AG10803 (cell line): ENCODE results near the gene SETD5.
A peak's percentile ranks its signal among the peaks of the same experiment; 100 is the strongest.

ENCODE experiments used
- DNase-seq: peaks from one replicate; pipeline ENCODE4 v3.0.0; 2010; ENCODE audit warnings: low read depth
- H3K4me3 ChIP-seq: 2 replicates; pipeline ENCODE4 v1.5.1; 2011; ENCODE audit warnings: mild to moderate bottlenecking, low read length, control low read depth
- CTCF ChIP-seq: conservative IDR thresholded peaks from 2 replicates; pipeline ENCODE4 v1.5.1; 2011; ENCODE audit warnings: mild to moderate bottlenecking, low read length, control low read depth, inconsistent platforms

SETD5 gene

GRCh38 chr3:9362731-9363530 is 34.5 kb upstream of the SETD5 start, which contains the start of gene THUMPD3:
Gene THUMPD3, plus strand, starts transcription at chr3:9363054. Its CDS starts 2,015 bp downstream, at chr3:9365069.
- H3K4me3 ChIP-seq: peak within 1 kb of the TSS; percentile 82
- DNase-seq: peak; percentile 88
- TF ChIP-seq CTCF: peak; percentile 2; the same call in 1 of the 2 replicates

DNA sequence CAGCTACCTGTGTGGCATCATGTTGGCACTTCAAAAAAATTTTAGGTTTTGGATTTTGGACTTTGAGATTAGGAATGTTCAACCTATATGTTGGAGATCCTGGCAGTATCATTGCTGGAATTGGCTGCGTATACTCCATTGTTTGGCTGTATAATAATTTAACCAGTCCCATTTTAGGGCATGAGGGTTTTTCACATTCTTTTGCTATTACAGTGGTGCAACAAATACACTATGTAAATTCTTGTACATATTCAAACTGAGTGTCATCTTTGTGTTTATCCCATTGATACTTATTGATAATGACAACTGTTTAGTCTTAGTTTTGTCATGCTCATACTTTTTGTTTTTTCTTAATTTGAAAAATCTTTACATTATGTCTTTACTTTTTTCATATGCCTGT is 27.9 kb upstream of the SETD5 start:
- DNase-seq: no peak
- H3K4me3 ChIP-seq: no peak overlapping the region
- no peak for TF ChIP-seq CTCF

DNA sequence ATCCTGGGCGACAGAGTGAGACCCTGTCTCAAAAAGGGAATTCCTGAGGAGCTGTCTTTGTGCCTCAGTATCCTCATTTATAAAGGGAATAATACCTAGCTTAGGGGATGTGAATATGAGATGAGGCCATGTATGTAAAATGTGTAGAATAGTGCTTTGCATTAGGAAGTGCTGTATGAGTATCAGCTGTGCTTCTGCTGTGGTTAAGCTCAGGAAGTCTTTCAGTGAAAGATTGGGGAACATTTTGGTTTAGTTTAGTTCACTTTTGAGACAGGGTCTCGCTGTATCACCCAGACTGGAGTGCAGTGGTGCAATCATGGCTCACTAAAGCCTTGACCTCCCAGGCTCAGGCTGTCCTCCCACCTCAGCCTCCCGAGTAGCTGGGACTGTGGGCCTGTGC is 23.9 kb upstream of the SETD5 start:
- H3K4me3 ChIP-seq: no peak overlapping the region
- no peak for TF ChIP-seq CTCF
- DNase-seq: no peak

DNA sequence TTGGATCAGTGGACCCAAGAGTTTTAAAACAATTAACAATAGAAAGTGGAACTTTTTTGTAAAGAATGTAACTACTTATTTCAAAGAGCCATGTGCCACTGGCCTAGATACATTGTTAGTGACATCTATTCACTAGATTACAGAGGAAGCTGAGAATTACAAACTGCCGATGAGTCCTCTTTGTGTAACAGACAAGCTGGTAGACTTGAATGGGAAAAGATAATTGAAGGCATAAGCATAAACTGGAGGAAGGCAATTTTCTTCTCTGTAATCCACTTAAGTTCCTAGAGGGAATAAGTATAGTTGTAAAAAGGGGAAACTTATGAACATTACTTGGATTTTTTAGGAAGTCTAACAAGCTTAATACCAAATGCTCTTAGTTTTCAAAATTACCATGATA is 19.4 kb upstream of the SETD5 start:
- TF ChIP-seq CTCF: no peak
- no peak overlapping the region for H3K4me3 ChIP-seq
- DNase-seq: no peak

GRCh38 chr3:9379327-9379726 is 18.1 kb upstream of the SETD5 start:
- H3K4me3 ChIP-seq: no peak overlapping the region
- no peak for TF ChIP-seq CTCF
- DNase-seq: no peak

GRCh38 chr3:9380014-9380413 is 17.4 kb upstream of the SETD5 start:
- no peak for TF ChIP-seq CTCF
- DNase-seq: no peak
- H3K4me3 ChIP-seq: no peak overlapping the region

DNA sequence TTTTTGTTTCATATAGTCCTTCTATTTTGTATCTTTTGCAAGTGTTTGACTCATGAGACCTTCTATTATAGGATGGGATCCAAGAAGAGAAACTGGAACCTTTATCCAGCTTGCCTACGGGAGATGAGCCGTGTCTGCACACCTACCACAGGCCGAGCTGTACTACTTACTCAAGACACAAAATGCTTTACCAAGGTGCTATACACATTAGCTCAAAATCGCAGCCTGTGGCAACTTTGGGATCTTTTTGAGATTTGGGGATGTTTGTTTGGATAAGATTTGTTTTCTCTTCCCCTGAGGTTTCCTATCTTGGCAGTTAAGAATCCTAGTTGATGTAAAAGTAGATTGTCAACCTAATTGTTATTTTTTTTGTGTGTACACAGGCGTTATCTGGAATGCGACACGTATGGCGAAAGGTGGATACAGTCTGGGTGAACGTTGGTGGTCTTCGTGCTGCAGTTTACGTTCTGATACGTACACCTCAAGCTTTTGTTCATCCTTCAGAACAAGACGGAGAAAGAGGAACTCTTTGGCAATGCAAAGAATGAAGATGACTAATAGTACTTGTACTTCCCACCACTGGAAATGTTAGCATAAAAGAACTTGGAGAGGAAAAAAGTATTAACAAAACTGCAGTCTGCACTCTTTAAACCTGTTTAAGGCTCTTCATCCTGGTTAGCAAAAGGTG is 13.1 kb upstream of the SETD5 start:
- DNase-seq: peak; percentile 39
- no peak for TF ChIP-seq CTCF

More for the DNA sequence above, 13.1 kb upstream of the SETD5 start:
- H3K4me3 ChIP-seq: no peak overlapping the region
